Subcutaneous abdominal adipose tissue (tissue), 5 donors: ENCODE measurements around the gene CDC26.
"Not testable (repeated sequence)": the region's sequence is repeated elsewhere in the genome, so short reads cannot be mapped to it uniquely, and the experiment has no call there.

ENCODE experiments used
- H3K27ac ChIP-seq: one replicate; pipeline ENCODE4 v1.7.0; 2013; ENCODE audit warnings: low read depth, mild to moderate bottlenecking, inconsistent platforms, low read length, moderate library complexity
- H3K27me3 ChIP-seq, 5 donors: one replicate each; pipeline ENCODE4 v1.7.0; 2013; ENCODE audit warnings: low read length in 5 of 5, inconsistent platforms in 1 of 5; ENCODE audit not compliant: control insufficient read depth in 5 of 5, insufficient read depth in 4 of 5
- H3K36me3 ChIP-seq, 5 donors: one replicate each; pipeline ENCODE4 v1.7.0; 2013; ENCODE audit warnings: low read length in 5 of 5; ENCODE audit not compliant: control insufficient read depth in 5 of 5, insufficient read depth in 5 of 5
- H3K4me1 ChIP-seq, 5 donors: one replicate each; pipeline ENCODE4 v1.7.0; 2013; ENCODE audit warnings: low read length in 5 of 5, mild to moderate bottlenecking in 3 of 5, moderate library complexity in 1 of 5; ENCODE audit not compliant: control insufficient read depth in 5 of 5, insufficient read depth in 5 of 5
- H3K4me3 ChIP-seq, 5 donors: one replicate each; pipeline ENCODE4 v1.7.0; 2013; ENCODE audit warnings: low read length in 5 of 5, low read depth in 1 of 5
- H3K9ac ChIP-seq, 5 donors: one replicate each; pipeline ENCODE4 v1.7.0; 2013; ENCODE audit warnings: low read length in 5 of 5, mild to moderate bottlenecking in 4 of 5, moderate library complexity in 3 of 5
- H3K9me3 ChIP-seq, 5 donors: one replicate each; pipeline ENCODE4 v1.7.0; 2013; ENCODE audit warnings: low read length in 5 of 5; ENCODE audit not compliant: control insufficient read depth in 5 of 5
- donor health status: healthy.
- donor health status: healthy.
- donor health status: healthy.
- donor health status: healthy.
- donor health status: healthy.

Gene CDC26

GRCh38 chr9:113267911-113268566 is 7.3 kb downstream of the CDC26 start:
- H3K9ac ChIP-seq: no peak overlapping the region
- no peaks in the 10 kb centered on the region for H3K27me3 ChIP-seq
- H3K4me3 ChIP-seq: no peak overlapping the region
- H3K27ac ChIP-seq: no peak overlapping the region
- no peaks in the 10 kb centered on the region for H3K9me3 ChIP-seq
- H3K36me3 ChIP-seq: peaks cover 35 to 60% (median 44%) of the 10 kb centered on the region in 5 donors
- peaks cover 0 to 3% (median 0%) of the 10 kb centered on the region in 5 donors for H3K4me1 ChIP-seq

- Histone ChIP-seq H3K4me3 (no peak overlapping the region), H3K27me3 (no peaks in the 10 kb centered on the region), H3K9me3 (no peaks in the 10 kb centered on the region), H3K36me3 (peaks cover 33 to 60% (median 42%) of the 10 kb centered on the region in 5 donors), H3K4me1 (peaks cover 0 to 3% (median 0%) of the 10 kb centered on the region in 5 donors), H3K27ac (no peak overlapping the region), H3K9ac (no peak overlapping the region)
Observed at GRCh38 chr9:113266174-113266573, 9.2 kb downstream of the CDC26 start.

GRCh38 chr9:113261917-113262671 is 13.3 kb downstream of the CDC26 start:
- no peaks in the 10 kb centered on the region for H3K4me1 ChIP-seq
- H3K9ac ChIP-seq: no peak overlapping the region
- no peaks in the 10 kb centered on the region for H3K9me3 ChIP-seq
- peaks cover 26 to 58% (median 47%) of the 10 kb centered on the region in 5 donors for H3K36me3 ChIP-seq
- H3K4me3 ChIP-seq: no peak overlapping the region
- no peaks in the 10 kb centered on the region for H3K27me3 ChIP-seq
- no peak overlapping the region for H3K27ac ChIP-seq

GRCh38 chr9:113258282-113258681 is 17.1 kb downstream of the CDC26 start:
- no peaks in the 10 kb centered on the region for H3K9me3 ChIP-seq
- no peaks in the 10 kb centered on the region for H3K4me1 ChIP-seq
- H3K9ac ChIP-seq: no peak overlapping the region
- no peak overlapping the region for H3K4me3 ChIP-seq
- peaks cover 23 to 61% (median 46%) of the 10 kb centered on the region in 5 donors for H3K36me3 ChIP-seq
- no peak overlapping the region for H3K27ac ChIP-seq
- no peaks in the 10 kb centered on the region for H3K27me3 ChIP-seq

GRCh38 chr9:113257863-113258262 is 17.5 kb downstream of the CDC26 start:
- Histone ChIP-seq H3K36me3 (peaks cover 22 to 61% (median 46%) of the 10 kb centered on the region in 5 donors), H3K4me3 (no peak overlapping the region), H3K27ac (no peak overlapping the region), H3K9me3 (no peaks in the 10 kb centered on the region), H3K27me3 (no peaks in the 10 kb centered on the region), H3K9ac (no peak overlapping the region), H3K4me1 (no peaks in the 10 kb centered on the region)

GRCh38 chr9:113255438-113255837 is 19.9 kb downstream of the CDC26 start:
- peaks cover 20 to 39% (median 28%) of the 10 kb centered on the region in 5 donors for H3K36me3 ChIP-seq

GRCh38 chr9:113254991-113255390 is 20.4 kb downstream of the CDC26 start:
- H3K27me3 ChIP-seq: no peaks in the 10 kb centered on the region
- H3K36me3 ChIP-seq: peaks cover 19 to 35% (median 24%) of the 10 kb centered on the region in 5 donors
- no peaks in the 10 kb centered on the region for H3K9me3 ChIP-seq
- no peak overlapping the region for H3K4me3 ChIP-seq
- no peak overlapping the region for H3K27ac ChIP-seq
- H3K9ac ChIP-seq: no peak overlapping the region
- H3K4me1 ChIP-seq: no peaks in the 10 kb centered on the region

More at GRCh38 chr9:113255438-113255837, 19.9 kb downstream of the CDC26 start:
- Histone ChIP-seq H3K4me3 (no peak overlapping the region), H3K9ac (no peak overlapping the region), H3K9me3 (no peaks in the 10 kb centered on the region), H3K27ac (no peak overlapping the region), H3K27me3 (no peaks in the 10 kb centered on the region), H3K4me1 (no peaks in the 10 kb centered on the region)

- no peak overlapping the region for H3K27ac ChIP-seq
Observed at GRCh38 chr9:113250807-113251206, 24.6 kb downstream of the CDC26 start.

GRCh38 chr9:113249661-113250060 is 25.7 kb downstream of the CDC26 start:
- H3K36me3 ChIP-seq, H3K9ac ChIP-seq, H3K9me3 ChIP-seq, H3K27ac ChIP-seq, H3K27me3 ChIP-seq, H3K4me3 ChIP-seq, H3K4me1 ChIP-seq: not testable (repeated sequence)

More at GRCh38 chr9:113250807-113251206, 24.6 kb downstream of the CDC26 start:
- Histone ChIP-seq H3K9me3 (no peaks in the 10 kb centered on the region), H3K36me3 (peaks cover 0 to 5% (median 0%) of the 10 kb centered on the region in 5 donors), H3K4me3 (no peak overlapping the region), H3K27me3 (no peaks in the 10 kb centered on the region), H3K4me1 (no peaks in the 10 kb centered on the region), H3K9ac (no peak overlapping the region)

GRCh38 chr9:113247640-113248039 is 27.7 kb downstream of the CDC26 start:
- Histone ChIP-seq H3K4me3 (no peak overlapping the region), H3K9me3 (no peaks in the 10 kb centered on the region), H3K9ac (no peak overlapping the region), H3K27ac (no peak overlapping the region), H3K36me3 (no peaks in the 10 kb centered on the region), H3K4me1 (no peaks in the 10 kb centered on the region), H3K27me3 (no peaks in the 10 kb centered on the region)
